ENCODE results near the gene WDR20. TPM values are rescaled to one million over a fixed set of nuclear protein-coding genes. Genes with fewer than 3 reads are reported as not detected.
"Not testable (repeated sequence)": the region's sequence is repeated elsewhere in the genome, so short reads cannot be mapped to it uniquely, and the experiment has no call there.

WDR20 gene
- total and polyA plus RNA-seq, 2 donors (not counting 1 experiment from before 2014, with no cell fraction given) = 12.4 to 64.0 TPM

DNA sequence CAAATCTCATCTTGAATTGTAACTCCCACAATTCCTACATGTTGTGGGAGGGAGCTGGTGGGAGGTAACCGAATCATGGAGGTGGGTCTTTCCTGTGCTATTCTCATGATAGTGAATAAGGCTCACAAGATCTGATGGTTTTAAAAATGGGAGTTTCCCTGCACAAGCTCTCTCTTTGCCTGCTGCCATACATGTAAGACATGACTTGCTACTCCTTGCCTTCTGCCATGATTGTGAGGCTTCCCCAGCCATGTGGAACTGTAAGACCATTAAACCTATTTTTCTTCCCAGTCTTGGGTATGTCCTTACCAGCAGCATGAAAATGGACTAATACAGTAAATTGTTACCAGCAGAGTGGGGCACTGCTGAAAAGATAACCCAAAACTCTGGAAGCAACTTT, 30.4 kb upstream of the WDR20 start:
- DNase-seq; H3K9me3 ChIP-seq (ENCODE audit: control extremely low read depth in 1 of 3, control insufficient read depth in 2 of 3, insufficient read depth in 1 of 3, low read length in 2 of 3); H3K4me2 ChIP-seq (replicated peaks; ENCODE audit: low read depth, low read length, poor library complexity, severe bottlenecking); H3K36me3 ChIP-seq (replicated peaks in 1 of 2; ENCODE audit: control extremely low read depth in 1 of 2, control insufficient read depth in 1 of 2, extremely low read depth in 1 of 2, insufficient read depth in 2 of 2, low read length in 1 of 2); H3K9ac ChIP-seq (ENCODE audit: low read length); H2AFZ ChIP-seq (ENCODE audit: insufficient read depth, low read depth, low read length, poor library complexity, severe bottlenecking); H3K9me3 Mint-ChIP-seq (ENCODE audit: insufficient read depth); H3K4me1 ChIP-seq (ENCODE audit: control insufficient read depth in 2 of 2, insufficient read depth in 2 of 2, low read length in 2 of 2); H3K79me2 ChIP-seq (ENCODE audit: control insufficient read depth, insufficient read depth, low read length); H3K27me3 Mint-ChIP-seq; H4K20me1 ChIP-seq (ENCODE audit: control insufficient read depth, insufficient read depth, low read length, poor library complexity, severe bottlenecking); H3K27me3 ChIP-seq (replicated peaks in 1 of 4; ENCODE audit: control extremely low read depth in 1 of 4, control insufficient read depth in 3 of 4, insufficient read depth in 4 of 4, low read length in 3 of 4); H3K27ac Mint-ChIP-seq; intact Hi-C loops (cut with micrococcal nuclease); POLR2A ChIA-PET; ATAC-seq (ENCODE audit: low read depth); H3K4me3 ChIP-seq (ENCODE audit: control extremely low read depth in 1 of 5, extremely low read depth in 1 of 5, insufficient read depth in 1 of 5, low read depth in 2 of 5, low read length in 4 of 5); CTCF ChIA-PET; H3K4me3 Mint-ChIP-seq; H3K27ac ChIP-seq (ENCODE audit: low read length in 2 of 2): not testable (repeated sequence)
- H3K4me1 Mint-ChIP-seq = peaks cover 23% of the 10 kb centered on the region
- WGBS (ENCODE audit: insufficient coverage) = no CpG with 5 or more reads among the region's 1 CpG

DNA sequence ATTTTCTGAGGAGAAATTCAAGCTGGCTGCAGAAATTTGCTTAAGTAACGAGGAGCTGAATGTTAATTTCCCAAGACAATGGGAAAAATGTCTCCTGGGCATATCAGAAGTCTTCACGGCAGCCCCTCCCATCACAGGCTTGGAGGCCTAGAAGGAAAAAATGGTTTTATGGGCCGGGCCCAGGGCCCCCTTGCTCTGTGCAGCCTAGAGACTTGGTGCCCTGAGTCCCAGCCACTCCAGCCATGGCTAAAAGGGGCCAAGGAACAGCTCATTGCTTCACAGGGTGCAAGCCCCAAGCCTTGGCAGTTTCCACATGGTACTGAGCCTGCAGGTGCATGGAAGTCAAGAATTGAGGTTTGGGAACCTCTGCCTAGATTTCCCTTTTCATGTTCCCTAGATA, 28.6 kb upstream of the WDR20 start:
- CTCF ChIA-PET = interaction anchor here (0.6 to 1.1 kb wide), 2 partner anchors 65 to 404 kb away, joined by 3 read pairs; no protein-coding TSS in a partner anchor

More for the DNA sequence above, 28.6 kb upstream of the WDR20 start:
- peaks cover 6 to 7% of the 10 kb centered on the region in 2 donors for H3K4me1 ChIP-seq (ENCODE audit: control insufficient read depth in 2 of 2, insufficient read depth in 2 of 2, low read length in 2 of 2)
- no peak for TF ChIP-seq EZH2 (IDR thresholded peaks at IDR 0.05; ENCODE audit: borderline replicate concordance, insufficient read depth, low read depth, low read length, poor library complexity, severe bottlenecking)
- TF ChIP-seq, protein P1, sequence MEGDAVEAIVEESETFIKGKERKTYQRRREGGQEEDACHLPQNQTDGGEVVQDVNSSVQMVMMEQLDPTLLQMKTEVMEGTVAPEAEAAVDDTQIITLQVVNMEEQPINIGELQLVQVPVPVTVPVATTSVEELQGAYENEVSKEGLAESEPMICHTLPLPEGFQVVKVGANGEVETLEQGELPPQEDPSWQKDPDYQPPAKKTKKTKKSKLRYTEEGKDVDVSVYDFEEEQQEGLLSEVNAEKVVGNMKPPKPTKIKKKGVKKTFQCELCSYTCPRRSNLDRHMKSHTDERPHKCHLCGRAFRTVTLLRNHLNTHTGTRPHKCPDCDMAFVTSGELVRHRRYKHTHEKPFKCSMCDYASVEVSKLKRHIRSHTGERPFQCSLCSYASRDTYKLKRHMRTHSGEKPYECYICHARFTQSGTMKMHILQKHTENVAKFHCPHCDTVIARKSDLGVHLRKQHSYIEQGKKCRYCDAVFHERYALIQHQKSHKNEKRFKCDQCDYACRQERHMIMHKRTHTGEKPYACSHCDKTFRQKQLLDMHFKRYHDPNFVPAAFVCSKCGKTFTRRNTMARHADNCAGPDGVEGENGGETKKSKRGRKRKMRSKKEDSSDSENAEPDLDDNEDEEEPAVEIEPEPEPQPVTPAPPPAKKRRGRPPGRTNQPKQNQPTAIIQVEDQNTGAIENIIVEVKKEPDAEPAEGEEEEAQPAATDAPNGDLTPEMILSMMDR (IDR thresholded peaks at IDR 0.05) = no peak
- ATAC-seq (ENCODE audit: low read depth) = no peak
- no peaks in the 10 kb centered on the region for H4K20me1 ChIP-seq (ENCODE audit: control insufficient read depth, insufficient read depth, low read length, poor library complexity, severe bottlenecking)
- no peak overlapping the region for H3K4me2 ChIP-seq (replicated peaks; ENCODE audit: low read depth, low read length, poor library complexity, severe bottlenecking)
- H3K9me3 ChIP-seq (ENCODE audit: control extremely low read depth in 1 of 3, control insufficient read depth in 2 of 3, insufficient read depth in 1 of 3, low read length in 2 of 3) = peaks cover 1 to 7% (median 7%) of the 10 kb centered on the region in 3 donors
- Mint-ChIP-seq H3K4me1 (peaks cover 10% of the 10 kb centered on the region), H3K27ac (no peak overlapping the region), H3K9me3 (ENCODE audit: insufficient read depth) (no peaks in the 10 kb centered on the region), H3K4me3 (no peak overlapping the region), H3K27me3 (no peaks in the 10 kb centered on the region)
- no peak overlapping the region for H3K27ac ChIP-seq (ENCODE audit: low read length in 2 of 2)
- intact Hi-C loops (cut with micrococcal nuclease) = no loop called here
- DNase-seq = no peak
- no peaks in the 10 kb centered on the region for H3K36me3 ChIP-seq (replicated peaks in 1 of 2; ENCODE audit: control extremely low read depth in 1 of 2, control insufficient read depth in 1 of 2, extremely low read depth in 1 of 2, insufficient read depth in 2 of 2, low read length in 1 of 2)
- H3K79me2 ChIP-seq (ENCODE audit: control insufficient read depth, insufficient read depth, low read length) = no peaks in the 10 kb centered on the region
- no peak overlapping the region for H3K9ac ChIP-seq (ENCODE audit: low read length)
- POLR2A ChIA-PET = no interaction called here
- WGBS (ENCODE audit: insufficient coverage) = 100% methylated on average over 3 of the region's 3 CpGs
- H3K4me3 ChIP-seq (ENCODE audit: control extremely low read depth in 1 of 5, extremely low read depth in 1 of 5, insufficient read depth in 1 of 5, low read depth in 2 of 5, low read length in 4 of 5) = no peak overlapping the region
- H2AFZ ChIP-seq (ENCODE audit: insufficient read depth, low read depth, low read length, poor library complexity, severe bottlenecking) = no peak overlapping the region
- no peaks in the 10 kb centered on the region for H3K27me3 ChIP-seq (replicated peaks in 1 of 4; ENCODE audit: control extremely low read depth in 1 of 4, control insufficient read depth in 3 of 4, insufficient read depth in 4 of 4, low read length in 3 of 4)
